Nasal cavity respiratory epithelium epithelial cell of viscerocranial mucosa (primary cell): Measurements from ENCODE around the gene CT45A1. TPM values are rescaled to one million over a fixed set of nuclear protein-coding genes. Genes with fewer than 3 reads are reported as not detected.

ENCODE experiments used
- total RNA-seq: library from RNA; depleted of rRNA; stranded (reverse); fragments of >200 nt; gene quantifications from 2 replicates; pipeline ENCODE4 v1.2.3, GENCODE V29; 2014

CT45A1 gene
- total RNA-seq, result not detected in 2 replicates

GRCh38 chrX:135713183-135713689 is at the start of gene CT45A1:
Gene CT45A1, plus strand, starts transcription at chrX:135713639. Its CDS starts 5,302 bp downstream, at chrX:135718941.

GRCh38 chrX:135768091-135768490 is 54.7 kb downstream of the CT45A1 start, which contains the start of gene CT45A3:
Gene CT45A3, minus strand, starts transcription at chrX:135768191. Its CDS starts 3,747 bp downstream, at chrX:135764444.

Other genes starting within 250 kb of the CT45A1 start
- 3.8 and 5.8 TPM in 2 replicates for gene INTS6L, start 193.0 kb upstream of the CT45A1 start, total RNA-seq
- gene CT45A3, start 54.6 kb downstream of the CT45A1 start, total RNA-seq, result not detected in 2 replicates
- not detected in 2 replicates for gene CT45A5, start 71.9 kb downstream of the CT45A1 start, total RNA-seq
- gene CT45A6, start 89.1 kb downstream of the CT45A1 start, total RNA-seq, result not detected in 2 replicates
- gene CT45A2, start 106.4 kb downstream of the CT45A1 start, total RNA-seq, result not detected in 2 replicates
- gene CT45A7, start 123.6 kb downstream of the CT45A1 start, total RNA-seq, result not detected in 2 replicates
- gene CT45A8, start 140.9 kb downstream of the CT45A1 start, total RNA-seq, result not detected in 2 replicates
- not detected in 2 replicates for gene CT45A9, start 158.2 kb downstream of the CT45A1 start, total RNA-seq
- gene CT45A10, start 179.8 kb downstream of the CT45A1 start, total RNA-seq, result not detected in 2 replicates
- gene SAGE1, start 180.1 kb downstream of the CT45A1 start, total RNA-seq, result not detected in 2 replicates